Neuronal stem cell (in vitro differentiated cells): ENCODE measurements around the gene FRMPD4.

Source experiments
- DNase-seq: peaks from one replicate; pipeline ENCODE4 v3.0.0-alpha.2; 2013; ENCODE audit warnings: low spot score
- H2AFZ ChIP-seq: one replicate; pipeline ENCODE4 v1.6.1; 2013; ENCODE audit warnings: mild to moderate bottlenecking, low read length, inconsistent platforms
- H2AK5ac ChIP-seq: 2 replicates; pipeline ENCODE4 v1.6.1; 2013; ENCODE audit warnings: low read depth, mild to moderate bottlenecking, inconsistent platforms, low read length, moderate library complexity, mixed read lengths
- H2BK120ac ChIP-seq: 2 replicates; pipeline ENCODE4 v1.6.1; 2013; ENCODE audit warnings: low read depth, mild to moderate bottlenecking, inconsistent platforms, low read length, moderate library complexity, mixed read lengths
- H2BK12ac ChIP-seq: one replicate; pipeline ENCODE4 v1.6.1; 2013; ENCODE audit warnings: low read length, inconsistent platforms
- H2BK15ac ChIP-seq: 2 replicates; pipeline ENCODE4 v1.6.1; 2013; ENCODE audit warnings: mild to moderate bottlenecking, low read length, inconsistent platforms, mixed read lengths
- H2BK5ac ChIP-seq: one replicate; pipeline ENCODE4 v1.6.1; 2013; ENCODE audit warnings: inconsistent platforms, mild to moderate bottlenecking, low read length, moderate library complexity
- H3K14ac ChIP-seq: one replicate; pipeline ENCODE4 v1.6.1; 2013; ENCODE audit warnings: low read length, inconsistent platforms
- H3K18ac ChIP-seq: 2 replicates; pipeline ENCODE4 v1.6.1; 2013; ENCODE audit warnings: low read length, inconsistent platforms
- H3K23ac ChIP-seq: 2 replicates; pipeline ENCODE4 v1.6.1; 2013; ENCODE audit warnings: low read depth, mild to moderate bottlenecking, mixed read lengths, low read length, inconsistent platforms; ENCODE audit not compliant: poor library complexity
- H3K27ac ChIP-seq: replicated peaks from 3 replicates; pipeline ENCODE4 v1.5.1; 2013; ENCODE audit warnings: low read length, inconsistent platforms
- H3K27me3 ChIP-seq, 3 experiments: 2 replicates each; pipeline ENCODE4 v1.6.1; 2013; ENCODE audit warnings: low read length in 3 of 3, mild to moderate bottlenecking in 2 of 3, inconsistent platforms in 1 of 3, low read depth in 1 of 3, mixed read lengths in 1 of 3, moderate library complexity in 1 of 3; ENCODE audit not compliant: control insufficient read depth in 3 of 3, insufficient read depth in 3 of 3
- H3K36me3 ChIP-seq, 2 donors: replicated peaks in 1 of 2; 2 replicates each; pipeline ENCODE4 v1.6.1; 2013; ENCODE audit warnings: low read length in 2 of 2; ENCODE audit not compliant: control insufficient read depth in 2 of 2, insufficient read depth in 2 of 2
- H3K4ac ChIP-seq: 2 replicates; pipeline ENCODE4 v1.6.1; 2013; ENCODE audit warnings: inconsistent platforms, mild to moderate bottlenecking, low read length, moderate library complexity
- H3K4me1 ChIP-seq, 2 donors: 1 replicate in 1 of 2; 2 replicates in 1 of 2; pipeline ENCODE4 v1.6.1; 2013; ENCODE audit warnings: low read length in 2 of 2, low read depth in 1 of 2; ENCODE audit not compliant: control insufficient read depth in 2 of 2, insufficient read depth in 1 of 2
- H3K4me2 ChIP-seq: one replicate; pipeline ENCODE4 v1.6.1; 2013; ENCODE audit warnings: mild to moderate bottlenecking, low read length, inconsistent platforms; ENCODE audit not compliant: insufficient read depth, poor library complexity, severe bottlenecking
- H3K4me3 ChIP-seq, 2 donors: 2 replicates each; pipeline ENCODE4 v1.5.1; 2013; ENCODE audit warnings: low read length in 2 of 2, mild to moderate bottlenecking in 2 of 2, inconsistent platforms in 1 of 2, moderate library complexity in 1 of 2
- H3K79me1 ChIP-seq: one replicate; pipeline ENCODE4 v1.6.1; 2013; ENCODE audit warnings: low read depth, mild to moderate bottlenecking, inconsistent platforms, low read length, moderate library complexity
- H3K9ac ChIP-seq: one replicate; pipeline ENCODE4 v1.6.1; 2013; ENCODE audit warnings: mild to moderate bottlenecking, low read depth, low read length, inconsistent platforms; ENCODE audit not compliant: poor library complexity
- H3K9me3 ChIP-seq, 2 donors: replicated peaks in 1 of 2; 2 replicates each; pipeline versions ENCODE3 to v1.6.1; 2013; ENCODE audit warnings: low read length in 2 of 2, mild to moderate bottlenecking in 2 of 2, inconsistent platforms in 1 of 2, low read depth in 1 of 2, mixed read lengths in 1 of 2, moderate library complexity in 1 of 2; ENCODE audit not compliant: control insufficient read depth in 2 of 2, insufficient read depth in 1 of 2
- H4K8ac ChIP-seq: one replicate; pipeline ENCODE4 v1.6.1; 2013; ENCODE audit warnings: low read depth, mild to moderate bottlenecking, inconsistent platforms, low read length, moderate library complexity
- H4K91ac ChIP-seq: one replicate; pipeline ENCODE4 v1.6.1; 2013; ENCODE audit warnings: low read length, low read depth, mild to moderate bottlenecking, inconsistent platforms; ENCODE audit not compliant: poor library complexity
- WGBS, 2 donors: extraction: QIAGEN DNeasy Blood & Tissue Kit; methylation state at CpG; one replicate each; pipeline ENCODE4 v1.1.7; 2013; ENCODE audit warnings: missing lambda C conversion rate in 2 of 2, mixed read lengths in 1 of 2; ENCODE audit not compliant: insufficient read length in 2 of 2, insufficient replicate concordance in 1 of 2; ENCODE audit errors: extremely low coverage in 2 of 2; 5-methylcytosine and 5-hydroxymethylcytosine counted together

FRMPD4 gene

DNA sequence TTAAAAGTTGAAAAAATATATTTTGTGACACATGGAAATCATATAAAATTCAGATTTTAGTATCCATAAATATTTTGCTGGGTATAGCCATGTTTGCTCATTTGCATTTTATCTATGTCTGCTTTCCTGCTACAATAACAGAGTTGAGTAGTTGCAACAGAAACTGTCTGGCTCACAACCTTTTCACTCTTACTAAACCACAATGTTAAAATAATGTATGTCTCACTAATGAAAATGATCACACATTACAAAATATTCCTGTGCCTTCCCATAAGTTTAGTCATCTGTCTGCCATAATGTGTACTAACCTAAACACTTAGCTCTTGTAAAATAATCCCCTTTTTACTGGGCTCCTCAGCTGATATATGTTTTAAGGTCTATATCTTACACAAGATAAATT is 479.0 kb downstream of the FRMPD4 start:
- no peak overlapping the region for H3K4me3 ChIP-seq
- H3K36me3 ChIP-seq = no peaks in the 10 kb centered on the region
- H2BK15ac ChIP-seq = no peak overlapping the region
- H3K4me1 ChIP-seq = no peaks in the 10 kb centered on the region
- H3K27me3 ChIP-seq = no peaks in the 10 kb centered on the region
- no peak overlapping the region for H4K8ac ChIP-seq
- no peak overlapping the region for H2AFZ ChIP-seq
- H3K4me2 ChIP-seq = no peak overlapping the region
- no peak overlapping the region for H3K14ac ChIP-seq
- H2BK120ac ChIP-seq = no peak overlapping the region
- H4K91ac ChIP-seq = no peak overlapping the region
- no peaks in the 10 kb centered on the region for H3K79me1 ChIP-seq
- no peak for DNase-seq
- no peak overlapping the region for H2AK5ac ChIP-seq
- no peak overlapping the region for H3K9ac ChIP-seq
- H2BK5ac ChIP-seq = no peak overlapping the region
- H2BK12ac ChIP-seq = no peak overlapping the region
- H3K18ac ChIP-seq = no peak overlapping the region
- no peak overlapping the region for H3K23ac ChIP-seq
- H3K9me3 ChIP-seq = no peaks in the 10 kb centered on the region
- H3K27ac ChIP-seq = no peak overlapping the region
- no peak overlapping the region for H3K4ac ChIP-seq

DNA sequence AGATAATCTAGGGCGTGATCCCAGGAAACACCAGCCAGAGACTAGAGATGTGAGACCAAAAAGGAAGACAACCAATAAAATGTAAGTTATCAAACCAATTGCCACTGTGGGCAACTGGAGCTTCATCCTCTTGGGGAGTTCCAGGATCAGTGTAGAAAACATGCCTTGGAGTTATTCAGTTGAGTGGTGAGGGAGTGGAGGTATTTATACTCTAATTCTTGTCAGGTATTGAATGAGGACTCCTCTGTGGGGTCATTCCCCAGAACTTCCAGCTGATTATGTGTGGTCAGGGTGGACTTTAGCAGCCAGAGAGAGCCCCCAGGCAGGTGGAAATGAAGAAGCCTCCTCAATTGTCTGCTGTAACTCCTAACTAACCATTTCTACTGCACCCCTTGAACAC is 509.0 kb downstream of the FRMPD4 start:
- Histone ChIP-seq H3K4ac (no peak overlapping the region), H3K9me3 (no peaks in the 10 kb centered on the region), H2BK12ac (no peak overlapping the region), H2AFZ (no peak overlapping the region), H3K79me1 (no peaks in the 10 kb centered on the region), H3K9ac (no peak overlapping the region), H3K27me3 (no peaks in the 10 kb centered on the region), H3K23ac (no peak overlapping the region), H3K14ac (no peak overlapping the region), H3K18ac (no peak overlapping the region), H3K4me1 (no peaks in the 10 kb centered on the region), H3K4me3 (no peak overlapping the region), H2AK5ac (no peak overlapping the region), H2BK120ac (no peak overlapping the region), H3K4me2 (no peak overlapping the region), H2BK5ac (no peak overlapping the region), H2BK15ac (no peak overlapping the region), H3K36me3 (no peaks in the 10 kb centered on the region), H4K8ac (no peak overlapping the region), H4K91ac (no peak overlapping the region), H3K27ac (no peak overlapping the region)
- DNase-seq = no peak
- no CpG with 5 or more reads among the region's 1 CpG for WGBS, 2 donors

- H4K91ac ChIP-seq = no peak overlapping the region
- H3K4me3 ChIP-seq = no peak overlapping the region
- no peak overlapping the region for H3K23ac ChIP-seq
- H3K27me3 ChIP-seq = no peaks in the 10 kb centered on the region
- no peak overlapping the region for H2AK5ac ChIP-seq
- no CpG with 5 or more reads among the region's 5 CpGs for WGBS, 2 donors
- no peak overlapping the region for H2BK15ac ChIP-seq
- H3K4me2 ChIP-seq = no peak overlapping the region
- H3K9ac ChIP-seq = no peak overlapping the region
- H3K27ac ChIP-seq = no peak overlapping the region
- H3K4ac ChIP-seq = no peak overlapping the region
- H3K79me1 ChIP-seq = no peaks in the 10 kb centered on the region
- H3K9me3 ChIP-seq = no peaks in the 10 kb centered on the region
- no peak overlapping the region for H3K18ac ChIP-seq
- H2BK5ac ChIP-seq = no peak overlapping the region
- no peak overlapping the region for H3K14ac ChIP-seq
- no peak for DNase-seq
- H3K36me3 ChIP-seq = no peaks in the 10 kb centered on the region
- no peak overlapping the region for H2AFZ ChIP-seq
- no peak overlapping the region for H4K8ac ChIP-seq
- H2BK12ac ChIP-seq = no peak overlapping the region
- H3K4me1 ChIP-seq = no peaks in the 10 kb centered on the region
- H2BK120ac ChIP-seq = no peak overlapping the region
These were observed 510.7 kb downstream of the FRMPD4 start for GRCh38 chrX:12648995-12649394.

DNA sequence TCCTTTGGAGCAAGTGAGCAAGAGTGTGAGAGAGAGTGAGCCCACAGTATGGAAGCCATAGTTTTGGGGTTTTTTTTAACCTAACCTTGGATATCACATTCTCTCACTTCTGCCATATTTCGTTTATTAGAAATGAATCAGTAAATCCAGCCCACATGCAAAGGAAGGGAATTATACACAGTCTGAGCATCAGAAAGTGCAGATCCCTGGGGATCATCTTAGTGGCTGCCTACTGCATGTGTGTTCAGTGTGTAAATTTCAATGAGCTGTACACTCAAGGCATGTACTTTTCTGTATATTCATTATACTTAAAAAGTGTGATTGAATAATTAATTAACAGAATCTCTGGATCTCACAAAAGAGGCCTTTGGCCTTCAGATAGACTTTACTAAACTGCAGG is 519.2 kb downstream of the FRMPD4 start:
- Histone ChIP-seq H3K14ac (no peak overlapping the region), H3K23ac (no peak overlapping the region), H2BK5ac (no peak overlapping the region)

More for the DNA sequence above, 519.2 kb downstream of the FRMPD4 start:
- WGBS, 2 donors = no CpG with 5 or more reads among the region's 1 CpG
- Histone ChIP-seq H3K27ac (no peak overlapping the region), H3K4ac (no peak overlapping the region), H3K4me3 (no peak overlapping the region), H2BK12ac (no peak overlapping the region), H3K18ac (no peak overlapping the region), H3K36me3 (no peaks in the 10 kb centered on the region), H2AK5ac (no peak overlapping the region), H2BK120ac (no peak overlapping the region), H3K9me3 (no peaks in the 10 kb centered on the region), H2AFZ (no peak overlapping the region), H3K9ac (no peak overlapping the region), H3K27me3 (no peaks in the 10 kb centered on the region), H4K8ac (no peak overlapping the region), H3K4me1 (no peaks in the 10 kb centered on the region), H2BK15ac (no peak overlapping the region), H3K4me2 (no peak overlapping the region), H3K79me1 (no peaks in the 10 kb centered on the region), H4K91ac (no peak overlapping the region)
- DNase-seq = no peak
